Progenitor cell of endocrine pancreas (in vitro differentiated cells): ENCODE measurements around the gene ITGB6. TPM values are rescaled to one million over a fixed set of nuclear protein-coding genes. Genes with fewer than 3 reads are reported as not detected.

ENCODE experiments used
- DNase-seq: peaks from one replicate; pipeline ENCODE4 v3.0.0; 2021; ENCODE audit warnings: low spot score; ENCODE audit not compliant: unreplicated experiment
- H3K27ac Mint-ChIP-seq: 2 replicates; pipeline ENCODE4 v1.8.0; 2021; ENCODE audit warnings: mild to moderate bottlenecking, moderate library complexity, mixed read lengths
- H3K27me3 Mint-ChIP-seq: 2 replicates; pipeline ENCODE4 v1.8.0; 2021; ENCODE audit warnings: mixed read lengths
- H3K36me3 Mint-ChIP-seq: 2 replicates; pipeline ENCODE4 v1.8.0; 2022; ENCODE audit warnings: mixed read lengths; ENCODE audit not compliant: insufficient read depth
- H3K4me1 Mint-ChIP-seq: 2 replicates; pipeline ENCODE4 v1.8.0; 2021; ENCODE audit warnings: low read depth, mixed read lengths
- H3K4me3 Mint-ChIP-seq: 2 replicates; pipeline ENCODE4 v1.8.0; 2021; ENCODE audit warnings: low read depth, mild to moderate bottlenecking, moderate library complexity, mixed read lengths
- H3K9me3 Mint-ChIP-seq: 2 replicates; pipeline ENCODE4 v1.8.0; 2021; ENCODE audit warnings: low read depth, mixed read lengths
- total RNA-seq: library from RNA; stranded (reverse); gene quantifications from 2 replicates; pipeline ENCODE4 v1.2.1, GENCODE V29; 2021
- TF ChIP-seq, protein P1 (sequence below): fragments of 200-600 bp; sonication (generic); IDR thresholded peaks from one replicate; pipeline ENCODE4 v1.5.0; 2021; ENCODE audit warnings: antibody characterized with exemption, mild to moderate bottlenecking; ENCODE audit not compliant: unreplicated experiment

ITGB6 gene
- total RNA-seq, 1 donor from 2014 or later: 6.7 TPM

DNA sequence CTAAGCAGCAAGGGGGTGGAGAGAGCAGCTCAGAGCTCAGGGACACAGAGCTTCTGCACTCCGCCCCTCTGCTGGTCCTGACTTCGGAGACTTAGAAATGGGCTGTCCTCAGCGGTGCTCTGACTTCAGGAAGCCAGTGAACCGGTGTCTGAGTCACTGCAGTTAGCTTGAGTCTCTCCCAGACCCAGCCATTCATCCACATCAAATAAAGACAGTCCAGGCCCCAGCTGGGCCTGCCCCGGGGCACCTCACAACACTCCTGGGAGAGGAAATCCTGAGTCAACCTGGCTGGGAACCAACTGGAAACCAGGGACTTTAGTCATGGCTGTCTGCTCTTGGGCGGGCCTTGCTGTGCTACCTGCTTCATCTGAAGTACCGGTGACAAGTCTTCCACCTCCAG is 5.4 kb upstream of the ITGB6 start:
- Mint-ChIP-seq H3K9me3 (no peaks in the 10 kb centered on the region), H3K36me3 (no peaks in the 10 kb centered on the region), H3K27ac (no peak overlapping the region), H3K4me3 (no peak overlapping the region), H3K4me1 (peaks cover 24% of the 10 kb centered on the region), H3K27me3 (no peaks in the 10 kb centered on the region)
- TF ChIP-seq, protein P1, sequence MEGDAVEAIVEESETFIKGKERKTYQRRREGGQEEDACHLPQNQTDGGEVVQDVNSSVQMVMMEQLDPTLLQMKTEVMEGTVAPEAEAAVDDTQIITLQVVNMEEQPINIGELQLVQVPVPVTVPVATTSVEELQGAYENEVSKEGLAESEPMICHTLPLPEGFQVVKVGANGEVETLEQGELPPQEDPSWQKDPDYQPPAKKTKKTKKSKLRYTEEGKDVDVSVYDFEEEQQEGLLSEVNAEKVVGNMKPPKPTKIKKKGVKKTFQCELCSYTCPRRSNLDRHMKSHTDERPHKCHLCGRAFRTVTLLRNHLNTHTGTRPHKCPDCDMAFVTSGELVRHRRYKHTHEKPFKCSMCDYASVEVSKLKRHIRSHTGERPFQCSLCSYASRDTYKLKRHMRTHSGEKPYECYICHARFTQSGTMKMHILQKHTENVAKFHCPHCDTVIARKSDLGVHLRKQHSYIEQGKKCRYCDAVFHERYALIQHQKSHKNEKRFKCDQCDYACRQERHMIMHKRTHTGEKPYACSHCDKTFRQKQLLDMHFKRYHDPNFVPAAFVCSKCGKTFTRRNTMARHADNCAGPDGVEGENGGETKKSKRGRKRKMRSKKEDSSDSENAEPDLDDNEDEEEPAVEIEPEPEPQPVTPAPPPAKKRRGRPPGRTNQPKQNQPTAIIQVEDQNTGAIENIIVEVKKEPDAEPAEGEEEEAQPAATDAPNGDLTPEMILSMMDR: no peak
- no peak for DNase-seq

DNA sequence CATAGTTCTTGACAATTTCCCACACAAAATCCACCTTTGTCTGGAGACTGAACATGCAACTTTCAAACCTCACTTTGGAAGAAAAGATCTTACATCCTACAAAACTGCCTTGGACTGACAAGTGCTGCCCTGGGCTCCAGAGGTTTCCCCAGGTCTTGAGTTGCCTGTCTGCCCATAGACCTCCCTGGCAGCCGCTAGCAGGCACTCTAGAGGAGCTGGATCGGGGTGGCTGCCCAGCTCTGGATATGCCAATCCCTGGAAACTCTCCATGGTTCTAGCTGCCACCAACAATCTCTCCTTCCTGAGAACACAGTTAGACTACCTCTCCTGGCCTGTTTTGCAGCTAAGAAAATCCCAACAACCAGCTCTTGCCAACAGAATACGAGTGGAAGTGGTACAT is 3.4 kb upstream of the ITGB6 start:
- H3K36me3 Mint-ChIP-seq: no peaks in the 10 kb centered on the region
- H3K4me1 Mint-ChIP-seq: peaks cover 28% of the 10 kb centered on the region
- H3K27me3 Mint-ChIP-seq: no peaks in the 10 kb centered on the region
- H3K4me3 Mint-ChIP-seq: no peak overlapping the region
- H3K9me3 Mint-ChIP-seq: no peaks in the 10 kb centered on the region
- no peak for DNase-seq
- TF ChIP-seq, protein P1: no peak
- peak overlapping the region; percentile 69 for H3K27ac Mint-ChIP-seq

DNA sequence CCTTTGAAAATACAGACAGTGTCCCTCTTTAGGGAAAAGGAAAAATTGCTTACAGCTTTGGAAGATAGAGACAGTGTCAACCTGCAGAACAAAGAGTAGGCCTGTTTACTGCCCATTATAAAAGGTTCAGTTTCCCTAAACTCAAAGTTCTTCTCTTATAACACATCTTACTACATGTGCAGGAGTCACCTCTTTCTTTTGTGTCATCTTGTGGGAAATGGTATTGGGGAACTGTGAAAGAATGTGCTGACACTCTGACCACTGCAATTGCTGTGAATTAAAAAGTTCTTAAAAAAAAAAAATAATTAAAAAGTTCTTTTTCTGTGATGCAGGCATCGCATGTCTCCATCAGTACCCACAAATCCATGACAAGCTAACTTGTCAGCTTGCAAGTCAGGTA is 2.9 kb upstream of the ITGB6 start:
- TF ChIP-seq, protein P1: no peak
- DNase-seq: no peak
- Mint-ChIP-seq H3K36me3 (no peaks in the 10 kb centered on the region), H3K9me3 (no peaks in the 10 kb centered on the region), H3K27ac (no peak overlapping the region), H3K27me3 (no peaks in the 10 kb centered on the region), H3K4me3 (no peak overlapping the region), H3K4me1 (peaks cover 26% of the 10 kb centered on the region)

DNA sequence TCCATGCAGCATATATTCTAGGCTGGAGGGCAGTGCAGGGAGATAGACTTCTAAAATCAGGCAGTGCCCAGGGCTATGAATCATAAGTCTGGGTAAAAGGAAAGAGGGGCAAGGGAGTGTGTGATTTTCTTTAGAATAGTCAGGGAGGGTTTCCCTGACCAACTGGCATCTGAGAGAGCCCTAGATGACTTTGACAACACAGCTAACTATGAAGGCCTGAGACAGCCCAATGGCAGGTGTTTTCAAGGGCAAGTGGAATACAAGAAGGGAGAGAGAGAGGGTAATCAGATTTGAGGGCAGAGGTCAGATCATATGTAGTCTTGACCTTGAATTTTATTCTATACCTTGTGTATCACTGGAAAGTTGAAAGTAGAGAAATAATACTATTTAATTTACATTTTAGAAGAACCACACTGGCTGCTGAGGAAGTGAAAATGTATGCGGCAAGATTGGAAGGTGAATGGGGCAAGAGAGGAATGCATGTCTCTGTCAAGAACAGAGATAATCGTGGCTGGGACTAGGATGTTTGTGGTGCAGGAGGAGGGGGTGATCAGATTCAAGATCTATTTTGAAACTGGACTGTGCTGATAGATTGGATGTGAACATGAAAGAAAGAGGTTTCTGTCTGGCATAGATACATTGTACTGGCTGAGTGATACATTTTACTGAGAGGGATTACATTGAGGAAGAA is 1.9 kb upstream of the ITGB6 start:
- Mint-ChIP-seq H3K27ac (peak overlapping the region; percentile 2), H3K4me1 (peaks cover 22% of the 10 kb centered on the region), H3K36me3 (no peaks in the 10 kb centered on the region), H3K27me3 (no peaks in the 10 kb centered on the region), H3K9me3 (no peaks in the 10 kb centered on the region), H3K4me3 (no peak overlapping the region)
- TF ChIP-seq, protein P1: no peak
- DNase-seq: no peak

DNA sequence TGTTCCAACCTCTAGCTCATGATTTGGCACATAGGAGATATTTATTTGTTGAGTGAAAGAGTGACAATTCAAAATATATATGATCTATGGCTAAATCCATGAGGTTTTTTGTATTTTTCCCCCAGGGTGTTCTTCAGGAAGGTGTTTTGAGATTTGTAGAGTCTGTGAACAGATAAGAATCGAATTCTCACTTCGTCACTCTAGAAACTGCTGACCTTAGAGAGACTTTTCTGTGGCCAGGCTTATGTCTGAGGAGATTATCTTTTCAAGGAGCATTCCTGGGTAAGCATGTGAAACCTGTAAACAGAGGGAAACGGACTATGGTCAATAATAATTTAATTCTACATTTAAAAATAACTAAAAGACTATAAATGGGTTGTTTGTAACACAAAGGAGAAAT is 849 bp upstream of the ITGB6 start:
- H3K9me3 Mint-ChIP-seq: no peaks in the 10 kb centered on the region
- TF ChIP-seq, protein P1: no peak
- H3K36me3 Mint-ChIP-seq: no peaks in the 10 kb centered on the region
- H3K4me1 Mint-ChIP-seq: peaks cover 22% of the 10 kb centered on the region
- H3K4me3 Mint-ChIP-seq: no peak overlapping the region
- DNase-seq: no peak
- H3K27ac Mint-ChIP-seq: no peak overlapping the region
- no peaks in the 10 kb centered on the region for H3K27me3 Mint-ChIP-seq
